ENCODE measurements around the gene JMJD4.

JMJD4 gene, protein sequence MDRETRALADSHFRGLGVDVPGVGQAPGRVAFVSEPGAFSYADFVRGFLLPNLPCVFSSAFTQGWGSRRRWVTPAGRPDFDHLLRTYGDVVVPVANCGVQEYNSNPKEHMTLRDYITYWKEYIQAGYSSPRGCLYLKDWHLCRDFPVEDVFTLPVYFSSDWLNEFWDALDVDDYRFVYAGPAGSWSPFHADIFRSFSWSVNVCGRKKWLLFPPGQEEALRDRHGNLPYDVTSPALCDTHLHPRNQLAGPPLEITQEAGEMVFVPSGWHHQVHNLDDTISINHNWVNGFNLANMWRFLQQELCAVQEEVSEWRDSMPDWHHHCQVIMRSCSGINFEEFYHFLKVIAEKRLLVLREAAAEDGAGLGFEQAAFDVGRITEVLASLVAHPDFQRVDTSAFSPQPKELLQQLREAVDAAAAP

DNA sequence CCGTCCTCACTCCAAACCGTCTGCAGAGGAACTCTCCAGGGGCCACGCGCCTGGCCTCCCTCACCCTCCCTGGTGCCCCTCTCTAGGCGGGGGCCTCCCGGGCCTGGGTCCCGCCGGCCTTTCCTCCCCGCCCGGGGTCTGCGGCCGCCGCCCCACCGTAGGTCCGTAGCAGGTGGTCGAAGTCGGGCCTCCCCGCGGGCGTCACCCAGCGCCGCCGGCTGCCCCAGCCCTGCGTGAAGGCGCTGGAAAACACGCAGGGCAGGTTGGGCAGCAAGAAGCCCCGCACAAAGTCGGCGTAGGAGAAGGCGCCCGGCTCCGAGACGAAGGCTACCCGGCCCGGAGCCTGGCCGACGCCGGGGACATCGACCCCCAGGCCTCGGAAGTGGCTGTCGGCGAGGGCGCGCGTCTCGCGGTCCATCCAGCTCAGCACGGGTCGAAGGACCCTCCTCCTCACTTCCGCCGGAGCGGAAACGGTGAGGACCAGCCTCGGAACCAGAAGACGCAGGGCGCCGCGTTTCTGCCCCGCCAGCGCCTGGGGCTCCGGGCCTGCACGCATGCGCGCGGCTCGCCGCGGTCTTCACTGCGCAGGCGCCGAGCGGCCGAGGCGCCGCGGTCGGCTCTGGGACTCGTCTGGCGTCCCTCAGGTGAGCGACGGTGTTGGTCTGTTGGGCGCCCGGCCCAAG, at the start of gene JMJD4, which contains the start of gene SNAP47:
JMJD4 (minus strand) TSS at position 447 of the 683 bp plus-strand sequence; CDS start at position 418, 29 bp downstream.
SNAP47 (plus strand) TSS at position 580 of the 683 bp plus-strand sequence. CDS start 12,302 bp downstream, outside the sequence.
- peak; percentile 87 to 88 for DNase-seq (ENCODE audit: extremely low read depth in 1 of 2, low read depth in 1 of 2)

GRCh38 chr1:227782226-227782625, 47.1 kb upstream of the JMJD4 start:
- DNase-seq (ENCODE audit: extremely low read depth in 1 of 2, low read depth in 1 of 2) = no peak

- DNase-seq (ENCODE audit: extremely low read depth in 1 of 2, low read depth in 1 of 2) = no peak
Measured at GRCh38 chr1:227781314-227781930, 46.3 kb upstream of the JMJD4 start.

DNA sequence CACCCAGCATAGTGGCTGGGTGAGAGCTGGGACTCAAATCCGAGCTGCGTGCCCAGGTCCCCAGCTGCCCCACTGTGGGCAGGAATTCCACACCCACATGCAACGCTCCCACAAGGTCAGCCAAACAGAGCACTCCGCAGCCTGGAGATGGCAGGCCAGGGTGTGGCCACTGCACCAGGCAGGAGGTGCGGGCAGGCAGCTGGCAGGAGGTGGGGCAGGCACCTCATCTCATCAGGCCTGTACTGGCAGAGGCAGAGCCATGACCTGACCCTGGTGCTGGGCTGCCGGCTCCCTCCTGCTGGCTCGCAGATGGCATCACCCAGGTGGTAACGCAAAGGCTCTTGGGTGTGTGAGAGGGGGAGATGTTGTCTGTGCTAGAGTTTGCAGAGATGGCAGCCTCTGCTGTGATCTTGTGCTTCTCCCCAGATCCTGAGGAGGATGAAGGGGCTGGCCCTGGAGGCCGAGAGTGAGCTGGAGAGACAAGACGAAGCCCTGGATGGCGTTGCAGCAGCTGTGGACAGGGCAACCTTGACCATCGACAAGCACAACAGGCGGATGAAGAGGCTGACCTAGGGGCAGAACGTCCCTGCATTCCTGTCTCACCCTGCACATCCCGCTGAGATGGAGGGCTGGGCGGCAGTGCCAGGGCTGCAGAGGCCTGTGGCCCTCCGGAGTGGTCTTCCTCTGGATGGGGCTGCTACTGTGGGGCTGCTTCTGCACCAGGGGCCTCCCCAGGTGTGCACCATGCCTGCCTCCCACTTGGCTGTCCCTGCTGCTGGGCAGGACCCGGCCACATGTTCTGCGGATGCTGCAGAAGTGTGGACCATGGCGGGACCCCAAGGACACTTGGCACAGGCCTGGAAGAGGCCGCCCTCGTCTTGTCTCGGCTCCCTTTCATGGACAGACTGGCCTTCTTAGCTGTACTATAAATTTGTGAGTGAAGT, 45.3 kb upstream of the JMJD4 start:
- no peak for DNase-seq (ENCODE audit: extremely low read depth in 1 of 2, low read depth in 1 of 2)

GRCh38 chr1:227779685-227780084, 44.6 kb upstream of the JMJD4 start:
- no peak for DNase-seq (ENCODE audit: extremely low read depth in 1 of 2, low read depth in 1 of 2)

DNA sequence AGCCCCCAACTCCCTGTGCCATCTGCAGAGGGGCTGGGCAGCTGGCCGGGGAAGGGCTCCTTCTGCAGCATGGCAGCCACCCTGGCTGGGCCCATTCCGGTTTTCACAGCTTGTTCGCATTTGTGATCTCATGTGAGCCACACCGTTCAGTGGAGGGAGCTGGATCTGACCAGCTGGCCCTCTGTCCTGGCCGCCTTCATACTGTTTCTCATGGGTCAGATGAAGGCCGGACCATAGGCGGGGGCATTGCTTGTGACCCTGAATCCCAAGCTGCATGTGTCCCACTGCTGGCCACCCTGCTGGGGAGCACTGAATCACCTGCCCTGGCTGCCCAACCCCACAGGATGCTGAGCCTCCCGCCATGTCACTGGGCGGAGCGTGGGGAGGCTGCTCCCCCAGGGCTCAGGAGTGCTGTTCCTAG, 43.9 kb upstream of the JMJD4 start:
- no peak for DNase-seq (ENCODE audit: extremely low read depth in 1 of 2, low read depth in 1 of 2)

DNA sequence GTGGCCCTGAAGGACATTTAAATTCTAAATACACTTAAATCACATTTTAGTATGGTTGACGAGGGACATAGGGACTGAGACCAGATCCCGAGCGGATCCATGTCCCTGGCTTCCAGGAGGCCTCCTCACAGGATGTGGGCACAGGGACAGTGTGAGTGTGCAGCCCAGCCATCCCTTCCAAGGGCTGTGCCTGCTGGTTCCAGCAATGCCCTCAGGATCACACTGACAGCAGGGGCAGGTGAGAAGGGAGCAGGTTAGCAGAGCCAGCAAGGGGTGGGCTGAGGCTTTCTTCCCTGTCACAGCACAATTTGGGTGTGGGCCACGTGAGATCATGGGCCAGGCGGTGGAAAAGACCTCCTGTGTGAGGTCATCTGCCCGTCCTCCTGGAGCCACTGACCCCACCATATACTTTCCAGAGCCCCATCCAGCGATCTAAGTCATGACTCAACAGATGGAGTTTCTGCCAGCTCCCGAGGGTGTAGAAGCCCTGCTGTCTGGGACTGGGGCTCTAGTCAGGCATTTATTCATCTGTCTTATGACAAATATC, 43.4 kb upstream of the JMJD4 start:
- no peak for DNase-seq (ENCODE audit: extremely low read depth in 1 of 2, low read depth in 1 of 2)

- no peak for DNase-seq (ENCODE audit: extremely low read depth in 1 of 2, low read depth in 1 of 2)
Measured at GRCh38 chr1:227777646-227778045, 42.5 kb upstream of the JMJD4 start.

DNA sequence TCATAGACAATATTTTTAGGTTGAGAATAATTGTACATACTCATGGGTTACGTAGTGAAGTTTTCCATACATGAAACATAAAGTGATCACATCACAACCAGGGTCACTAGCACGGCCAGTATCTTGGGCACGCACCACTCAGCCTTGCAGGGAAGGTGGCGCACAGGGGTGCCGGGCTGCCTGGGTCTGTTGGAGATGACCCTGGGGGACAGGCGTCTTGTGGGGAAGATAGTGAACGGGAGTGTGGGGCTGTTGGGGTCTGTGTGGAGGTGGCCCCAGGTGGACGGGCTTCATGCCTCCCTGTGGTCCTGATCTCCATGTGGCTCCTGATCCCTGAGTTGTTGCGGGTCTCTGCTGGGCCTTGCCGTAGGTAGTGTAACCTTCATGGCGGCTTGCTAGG, 42.1 kb upstream of the JMJD4 start:
- DNase-seq (ENCODE audit: extremely low read depth in 1 of 2, low read depth in 1 of 2) = no peak

DNA sequence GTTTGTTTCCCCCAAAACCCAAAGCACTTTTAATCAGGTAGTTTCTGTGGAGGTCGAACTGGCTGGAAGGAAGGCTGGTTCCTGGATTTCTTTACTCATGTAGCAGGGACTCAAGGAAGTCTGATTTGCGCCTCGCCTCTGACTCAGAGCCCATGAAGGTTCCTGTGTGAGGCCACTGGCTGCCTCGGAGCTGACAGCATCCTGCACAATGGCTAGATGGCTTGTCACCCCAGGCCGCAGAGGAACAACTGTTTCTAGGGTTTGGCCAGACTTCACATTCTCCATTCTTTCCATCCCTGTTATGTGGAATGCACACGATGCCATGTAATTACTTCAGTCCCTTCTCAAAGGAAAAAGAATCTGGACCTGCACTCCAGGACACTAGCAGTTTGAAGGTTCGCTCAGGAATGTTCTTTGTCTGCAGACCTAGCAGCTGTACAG, 41.2 kb upstream of the JMJD4 start:
- no peak for DNase-seq (ENCODE audit: extremely low read depth in 1 of 2, low read depth in 1 of 2)

- DNase-seq (ENCODE audit: extremely low read depth in 1 of 2, low read depth in 1 of 2) = no peak
Measured at GRCh38 chr1:227775841-227776240, 40.7 kb upstream of the JMJD4 start.

GRCh38 chr1:227774821-227775661, 39.9 kb upstream of the JMJD4 start:
- no peak for DNase-seq (ENCODE audit: extremely low read depth in 1 of 2, low read depth in 1 of 2)

GRCh38 chr1:227774051-227774731, 39.1 kb upstream of the JMJD4 start:
- no peak for DNase-seq (ENCODE audit: extremely low read depth in 1 of 2, low read depth in 1 of 2)

DNA sequence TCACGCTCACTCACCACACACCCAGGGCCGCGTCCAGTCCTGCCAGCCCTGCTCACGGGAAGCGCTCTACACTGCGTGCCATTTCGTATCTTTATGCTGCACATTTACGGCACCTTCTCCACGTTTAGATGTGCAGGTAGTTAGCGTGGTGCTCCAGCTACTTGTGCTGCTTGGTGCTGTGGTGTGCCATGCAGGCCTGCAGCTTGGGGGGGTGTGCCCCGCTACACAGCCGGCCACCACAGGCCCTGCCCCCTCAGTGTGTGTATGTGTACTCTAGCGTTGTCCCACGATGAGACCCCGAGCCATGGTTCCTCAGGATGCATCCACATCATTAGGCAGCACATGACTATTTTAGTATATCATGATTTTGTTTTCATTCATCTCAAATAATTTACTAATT, 38.5 kb upstream of the JMJD4 start:
- no peak for DNase-seq (ENCODE audit: extremely low read depth in 1 of 2, low read depth in 1 of 2)

- DNase-seq (ENCODE audit: extremely low read depth in 1 of 2, low read depth in 1 of 2) = no peak
Measured at GRCh38 chr1:227771771-227772170, 36.7 kb upstream of the JMJD4 start.

DNA sequence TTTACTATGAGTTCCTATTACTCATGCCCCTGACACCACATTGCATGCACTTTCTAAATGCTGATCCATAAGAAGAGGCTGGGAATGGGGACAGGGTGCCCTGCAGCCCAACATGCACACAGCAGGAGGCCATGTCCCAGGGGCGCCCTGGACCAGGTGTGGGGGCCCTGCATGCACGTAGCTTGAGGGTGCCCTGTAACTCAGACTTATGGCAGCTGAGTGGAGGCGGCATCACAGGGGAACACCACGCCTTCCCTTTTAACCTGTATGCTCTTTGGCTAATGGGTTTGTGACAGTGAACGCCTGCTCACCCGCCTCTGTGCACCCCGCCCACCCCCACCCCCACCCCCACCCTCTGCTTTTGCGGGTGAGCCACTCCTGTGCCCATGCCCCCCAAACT, 36.2 kb upstream of the JMJD4 start:
- no peak for DNase-seq (ENCODE audit: extremely low read depth in 1 of 2, low read depth in 1 of 2)

DNA sequence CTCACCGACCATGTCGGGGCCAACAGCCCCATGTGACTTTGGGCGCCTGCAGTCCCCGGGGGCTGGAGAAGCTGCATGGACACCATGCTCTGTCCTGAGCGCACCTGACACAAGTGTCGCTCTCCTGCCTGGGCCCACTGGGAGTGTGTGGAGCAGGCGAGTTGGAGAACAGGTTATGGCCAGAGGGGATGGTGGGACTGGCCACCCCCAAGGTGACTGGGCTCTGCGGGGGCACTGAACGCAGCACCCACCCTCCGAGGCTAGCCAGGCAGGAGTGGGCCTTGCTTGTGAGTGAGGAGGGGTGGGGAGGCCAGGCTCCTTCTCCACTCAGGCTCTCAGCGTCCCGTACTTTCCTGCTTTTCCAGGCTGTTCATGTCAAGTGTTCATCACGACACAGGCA, 35.7 kb upstream of the JMJD4 start:
- no peak for DNase-seq (ENCODE audit: extremely low read depth in 1 of 2, low read depth in 1 of 2)

GRCh38 chr1:227769936-227770494, 34.9 kb upstream of the JMJD4 start:
- no peak for DNase-seq (ENCODE audit: extremely low read depth in 1 of 2, low read depth in 1 of 2)
